ENCODE measurements around the gene GOSR1.
"Not testable (repeated sequence)": the region's sequence is repeated elsewhere in the genome, so short reads cannot be mapped to it uniquely, and the experiment has no call there.

The GOSR1 gene

GRCh38 chr17:30552994-30553566 is 75.9 kb downstream of the GOSR1 start:
- DNase-seq (ENCODE audit: low read depth), result no peak
- no peak for TF ChIP-seq CTCF (conservative IDR thresholded peaks at IDR 0.05; ENCODE audit: low read length)
- H3K4me3 ChIP-seq (ENCODE audit: low read length), result no peak overlapping the region

- not testable (repeated sequence) for DNase-seq (ENCODE audit: low read depth); H3K4me3 ChIP-seq (ENCODE audit: low read length)
Observed at GRCh38 chr17:30553823-30554440, 76.7 kb downstream of the GOSR1 start.

- TF ChIP-seq CTCF (conservative IDR thresholded peaks at IDR 0.05; ENCODE audit: low read length), result peak; percentile 40
- DNase-seq (ENCODE audit: low read depth), result peak; percentile 28
- H3K4me3 ChIP-seq (ENCODE audit: low read length), result no peak overlapping the region
Observed at GRCh38 chr17:30554839-30555751, 77.9 kb downstream of the GOSR1 start.

- DNase-seq (ENCODE audit: low read depth), result no peak
- no peak overlapping the region for H3K4me3 ChIP-seq (ENCODE audit: low read length)
- TF ChIP-seq CTCF (conservative IDR thresholded peaks at IDR 0.05; ENCODE audit: low read length), result no peak
Observed at GRCh38 chr17:30555942-30556341, 78.7 kb downstream of the GOSR1 start.

GRCh38 chr17:30556374-30557332 is 79.4 kb downstream of the GOSR1 start:
- no peak overlapping the region for H3K4me3 ChIP-seq (ENCODE audit: low read length)
- no peak for DNase-seq (ENCODE audit: low read depth)
- no peak for TF ChIP-seq CTCF (conservative IDR thresholded peaks at IDR 0.05; ENCODE audit: low read length)

GRCh38 chr17:30557916-30558685 is 80.9 kb downstream of the GOSR1 start:
- no peak for TF ChIP-seq CTCF (conservative IDR thresholded peaks at IDR 0.05; ENCODE audit: low read length)
- H3K4me3 ChIP-seq (ENCODE audit: low read length), result no peak overlapping the region
- no peak for DNase-seq (ENCODE audit: low read depth)

Measured in AG10803 (cell line).